CD14-positive monocyte (primary cell): ENCODE data around the gene RPL35A. TPM values are rescaled to one million over a fixed set of nuclear protein-coding genes. Genes with fewer than 3 reads are reported as not detected.

Experiments
- DNase-seq, 3 donors: peaks; one replicate each; pipeline ENCODE4 v3.0.0-alpha.2; 2011 to 2022
- H2AFZ ChIP-seq: 2 replicates; pipeline ENCODE4 v1.6.0; 2012; ENCODE audit warnings: mild to moderate bottlenecking, low read depth, low read length, inconsistent platforms; ENCODE audit not compliant: insufficient read depth, poor library complexity, severe bottlenecking
- H3K27ac ChIP-seq, 2 donors: 1 replicate in 1 of 2; 2 replicates in 1 of 2; pipeline ENCODE4 v1.5.1; 2012 to 2013; ENCODE audit warnings: low read length in 2 of 2, control low read depth in 1 of 2, inconsistent platforms in 1 of 2, low read depth in 1 of 2, mild to moderate bottlenecking in 1 of 2
- H3K27me3 ChIP-seq, 2 donors: one replicate each; pipeline versions ENCODE4 v1.6.0 to v1.6.1; 2011 to 2013; ENCODE audit warnings: low read length in 2 of 2; ENCODE audit not compliant: control insufficient read depth in 2 of 2, insufficient read depth in 2 of 2
- H3K36me3 ChIP-seq, 2 donors: replicated peaks in 1 of 2; 1 replicate in 1 of 2; 2 replicates in 1 of 2; pipeline versions ENCODE4 v1.5.1 to v1.6.1; 2012 to 2013; ENCODE audit warnings: low read length in 2 of 2, control low read depth in 1 of 2, inconsistent platforms in 1 of 2, mild to moderate bottlenecking in 1 of 2; ENCODE audit not compliant: insufficient read depth in 2 of 2, control insufficient read depth in 1 of 2
- H3K4me1 ChIP-seq, 2 donors: 1 replicate in 1 of 2; 2 replicates in 1 of 2; pipeline versions ENCODE4 v1.5.1 to v1.6.1; 2012 to 2013; ENCODE audit warnings: low read length in 2 of 2, control low read depth in 1 of 2, inconsistent platforms in 1 of 2, mild to moderate bottlenecking in 1 of 2, moderate library complexity in 1 of 2; ENCODE audit not compliant: insufficient read depth in 2 of 2, control insufficient read depth in 1 of 2
- H3K4me2 ChIP-seq: replicated peaks from 2 replicates; pipeline ENCODE3; 2012; ENCODE audit warnings: low read length, moderate library complexity, mild to moderate bottlenecking; ENCODE audit not compliant: poor library complexity, severe bottlenecking; ENCODE audit errors: extremely low read depth
- H3K4me3 ChIP-seq, 3 experiments: fragments of 200-600 bp in 1 of 3; sonication (generic) in 1 of 3; replicated peaks in 1 of 3; 1 replicate in 2 of 3; 2 replicates in 1 of 3; pipeline ENCODE4 v1.5.1; 2011 to 2013; ENCODE audit warnings: low read length in 3 of 3, mild to moderate bottlenecking in 3 of 3, control low read depth in 2 of 3, low read depth in 2 of 3, inconsistent platforms in 1 of 3, moderate library complexity in 1 of 3
- H3K79me2 ChIP-seq: 2 replicates; pipeline ENCODE4 v1.6.0; 2012; ENCODE audit warnings: mild to moderate bottlenecking, control low read depth, inconsistent platforms, low read length, moderate library complexity; ENCODE audit not compliant: insufficient read depth
- H3K9ac ChIP-seq: 2 replicates; pipeline ENCODE4 v1.6.0; 2017; ENCODE audit warnings: low read length, mild to moderate bottlenecking; ENCODE audit not compliant: insufficient read depth, poor library complexity, severe bottlenecking
- H3K9me3 ChIP-seq, 2 donors: replicated peaks in 1 of 2; 1 replicate in 1 of 2; 2 replicates in 1 of 2; pipeline versions ENCODE4 v1.5.1 to v1.6.1; 2012 to 2013; ENCODE audit warnings: low read length in 2 of 2, control low read depth in 1 of 2; ENCODE audit not compliant: control insufficient read depth in 1 of 2, insufficient read depth in 1 of 2
- H4K20me1 ChIP-seq: 2 replicates; pipeline ENCODE4 v1.6.0; 2012; ENCODE audit warnings: mild to moderate bottlenecking, low read length, control low read depth, moderate library complexity; ENCODE audit not compliant: insufficient read depth
- H3K27ac Mint-ChIP-seq, 7 donors: one replicate each; pipeline ENCODE4 v1.8.0; 2020; ENCODE audit warnings: mild to moderate bottlenecking in 7 of 7, mixed read lengths in 7 of 7, moderate library complexity in 6 of 7, inconsistent platforms in 2 of 7
- H3K27me3 Mint-ChIP-seq, 3 donors: one replicate each; pipeline ENCODE4 v1.8.0; 2021 to 2022; ENCODE audit warnings: low read depth in 3 of 3, mild to moderate bottlenecking in 3 of 3, mixed read lengths in 3 of 3, moderate library complexity in 3 of 3, inconsistent platforms in 1 of 3
- H3K36me3 Mint-ChIP-seq, 2 donors: one replicate each; pipeline ENCODE4 v1.8.0; 2020; ENCODE audit warnings: mixed read lengths in 2 of 2, inconsistent platforms in 1 of 2, mild to moderate bottlenecking in 1 of 2
- H3K4me1 Mint-ChIP-seq: one replicate; pipeline ENCODE4 v1.8.0; 2020; ENCODE audit warnings: mild to moderate bottlenecking, mixed read lengths
- H3K4me3 Mint-ChIP-seq, 2 donors: one replicate each; pipeline ENCODE4 v1.8.0; 2020; ENCODE audit warnings: mild to moderate bottlenecking in 2 of 2, mixed read lengths in 2 of 2, moderate library complexity in 1 of 2
- H3K9me3 Mint-ChIP-seq, 7 donors: one replicate each; pipeline ENCODE4 v1.8.0; 2020 to 2022; ENCODE audit warnings: mixed read lengths in 7 of 7, mild to moderate bottlenecking in 6 of 7, moderate library complexity in 6 of 7, inconsistent platforms in 2 of 7
- WGBS: methylation state at CpG from one replicate; pipeline ENCODE4 v1.1.5; 2013; ENCODE audit warnings: missing lambda C conversion rate; ENCODE audit not compliant: insufficient coverage; 5-methylcytosine and 5-hydroxymethylcytosine counted together
- intact Hi-C, 2 donors: fragments of 100-400 bp; cut with micrococcal nuclease; formaldehyde crosslinking; loops; one replicate each; pipeline versions ENCODE4 v1.15.0 to v1.15.1; 2023
- polyA plus RNA-seq, 3 donors: library from polyadenylated mRNA; depleted of rRNA in 1 of 3; unstranded in 2 of 3; stranded (reverse) in 1 of 3; fragments of 300-500 nt in 2 of 3; fragments of >200 nt in 1 of 3; fragmentation: Illumina TruSeq in 2 of 3; gene quantifications; 1 replicate in 2 of 3; 2 replicates in 1 of 3; pipeline ENCODE4 v1.2.3, GENCODE V29; 2012 to 2021
- TF ChIP-seq, protein P1 (sequence below): fragments of 200-600 bp; IDR thresholded peaks from one replicate; pipeline ENCODE4 v1.8.0; 2022; ENCODE audit warnings: antibody characterized with exemption, mild to moderate bottlenecking

RPL35A gene
- polyA plus RNA-seq, 3 donors = 882 to 1,113 (median 975) TPM

DNA sequence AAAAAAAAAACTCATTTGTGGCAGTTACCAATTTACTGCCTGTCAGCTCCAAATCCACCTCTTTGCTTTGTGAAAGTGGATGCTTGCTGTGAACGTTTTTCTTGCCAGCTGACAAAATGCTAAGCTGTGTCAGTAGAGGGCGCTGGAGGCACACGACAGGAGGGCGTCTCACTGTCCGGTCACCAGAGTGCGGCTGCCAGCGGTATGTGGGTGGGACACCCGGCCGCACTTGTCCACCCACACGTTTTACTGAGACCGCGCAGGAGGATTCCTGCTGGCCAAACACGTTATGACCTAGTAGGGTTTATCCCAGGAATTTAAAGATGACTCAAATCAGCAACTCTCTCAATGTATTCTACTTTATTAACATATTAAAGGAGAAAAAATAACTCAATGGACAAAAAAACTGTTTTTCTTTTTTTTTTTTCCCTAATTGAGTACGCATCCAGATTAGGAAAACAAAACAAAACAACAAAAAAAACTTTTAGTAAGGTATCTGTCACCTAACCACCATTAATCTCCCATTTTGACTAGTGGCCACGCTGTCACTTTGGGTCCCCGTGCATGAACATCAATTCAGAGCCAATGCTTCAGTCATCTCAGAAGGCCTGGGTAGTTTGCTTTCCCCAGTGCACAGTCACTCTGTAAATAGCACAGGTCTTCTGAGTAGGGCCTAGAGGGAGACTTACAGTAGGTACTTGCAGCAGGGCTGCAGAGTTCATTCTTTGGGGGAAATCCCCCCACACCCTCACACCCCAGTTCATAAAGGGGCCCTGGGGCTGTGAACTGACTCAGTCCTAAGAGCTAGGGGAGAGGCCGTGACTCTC, 43.8 kb upstream of the RPL35A start:
- peaks cover 5% of the 10 kb centered on the region for H3K4me1 Mint-ChIP-seq
- no peak overlapping the region for H3K27ac Mint-ChIP-seq
- no peak overlapping the region for H2AFZ ChIP-seq
- H3K4me3 ChIP-seq = no peak overlapping the region
- no peaks in the 10 kb centered on the region for H3K79me2 ChIP-seq
- H3K27ac ChIP-seq = no peak overlapping the region
- no peaks in the 10 kb centered on the region for H3K9me3 Mint-ChIP-seq
- H3K4me2 ChIP-seq = no peak overlapping the region
- H3K27me3 ChIP-seq = no peaks in the 10 kb centered on the region
- H3K36me3 ChIP-seq = no peaks in the 10 kb centered on the region
- peak overlapping the region in 1 of 2 donors; percentile 60 for H3K4me3 Mint-ChIP-seq
- TF ChIP-seq, protein P1, sequence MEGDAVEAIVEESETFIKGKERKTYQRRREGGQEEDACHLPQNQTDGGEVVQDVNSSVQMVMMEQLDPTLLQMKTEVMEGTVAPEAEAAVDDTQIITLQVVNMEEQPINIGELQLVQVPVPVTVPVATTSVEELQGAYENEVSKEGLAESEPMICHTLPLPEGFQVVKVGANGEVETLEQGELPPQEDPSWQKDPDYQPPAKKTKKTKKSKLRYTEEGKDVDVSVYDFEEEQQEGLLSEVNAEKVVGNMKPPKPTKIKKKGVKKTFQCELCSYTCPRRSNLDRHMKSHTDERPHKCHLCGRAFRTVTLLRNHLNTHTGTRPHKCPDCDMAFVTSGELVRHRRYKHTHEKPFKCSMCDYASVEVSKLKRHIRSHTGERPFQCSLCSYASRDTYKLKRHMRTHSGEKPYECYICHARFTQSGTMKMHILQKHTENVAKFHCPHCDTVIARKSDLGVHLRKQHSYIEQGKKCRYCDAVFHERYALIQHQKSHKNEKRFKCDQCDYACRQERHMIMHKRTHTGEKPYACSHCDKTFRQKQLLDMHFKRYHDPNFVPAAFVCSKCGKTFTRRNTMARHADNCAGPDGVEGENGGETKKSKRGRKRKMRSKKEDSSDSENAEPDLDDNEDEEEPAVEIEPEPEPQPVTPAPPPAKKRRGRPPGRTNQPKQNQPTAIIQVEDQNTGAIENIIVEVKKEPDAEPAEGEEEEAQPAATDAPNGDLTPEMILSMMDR = peak; percentile 95
- peak; percentile 60 to 70 (median 64) for DNase-seq
- H3K9ac ChIP-seq = no peak overlapping the region
- intact Hi-C loops = no loop called here
- H3K27me3 Mint-ChIP-seq = peaks cover 0 to 4% (median 2%) of the 10 kb centered on the region in 3 donors
- H3K36me3 Mint-ChIP-seq = peaks cover 4% of the 10 kb centered on the region in 2 donors
- 58% methylated on average over 5 of the region's 17 CpGs for WGBS
- H4K20me1 ChIP-seq = no peaks in the 10 kb centered on the region
- H3K9me3 ChIP-seq = no peaks in the 10 kb centered on the region
- H3K4me1 ChIP-seq = peaks cover 0 to 4% of the 10 kb centered on the region in 2 donors

DNA sequence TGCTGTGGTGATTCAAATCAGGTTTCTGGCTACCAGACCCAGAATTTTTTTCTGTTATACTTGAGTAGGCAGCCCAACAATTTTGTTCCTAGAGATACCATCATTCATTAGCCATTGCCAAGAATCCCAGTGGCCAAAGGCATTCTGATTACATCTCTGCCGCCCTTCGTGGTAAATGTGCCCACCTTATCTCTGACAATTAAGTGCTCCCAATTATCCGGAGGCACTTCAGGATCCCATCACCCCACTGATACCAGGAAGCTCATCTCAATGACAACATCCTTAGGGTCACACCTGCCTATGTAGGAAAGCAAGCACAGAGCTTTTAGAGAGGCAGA, 43.2 kb upstream of the RPL35A start:
- Mint-ChIP-seq H3K36me3 (peaks cover 4% of the 10 kb centered on the region in 2 donors), H3K27ac (no peak overlapping the region), H3K27me3 (peaks cover 0 to 4% (median 2%) of the 10 kb centered on the region in 3 donors), H3K4me3 (no peak overlapping the region), H3K4me1 (peaks cover 5% of the 10 kb centered on the region), H3K9me3 (no peaks in the 10 kb centered on the region)
- Histone ChIP-seq H3K79me2 (no peaks in the 10 kb centered on the region), H3K4me2 (no peak overlapping the region), H3K27ac (no peak overlapping the region), H3K36me3 (no peaks in the 10 kb centered on the region), H3K4me1 (peaks cover 0 to 4% of the 10 kb centered on the region in 2 donors), H2AFZ (no peak overlapping the region), H3K9me3 (no peaks in the 10 kb centered on the region), H4K20me1 (no peaks in the 10 kb centered on the region), H3K4me3 (no peak overlapping the region), H3K27me3 (no peaks in the 10 kb centered on the region), H3K9ac (no peak overlapping the region)
- intact Hi-C loops = no loop called here
- no peak for DNase-seq
- WGBS = 69% methylated on average over 2 of the region's 3 CpGs
- TF ChIP-seq, protein P1 = no peak
